A549 (cell line): ENCODE data around the gene NGF. TPM values are rescaled to one million over a fixed set of nuclear protein-coding genes. Genes with fewer than 3 reads are reported as not detected.

ENCODE experiments used
- ATAC-seq, 2 experiments: fragments of 200-7000 bp in 1 of 2; fragments of >200 bp in 1 of 2; cut with Nextera tagmentation in 1 of 2; cut with Tn5 transposase in 1 of 2; 3 replicates each; pipeline versions ENCODE4 v1.8.0 to v1.9.1; 2018 to 2020; ENCODE audit warnings: mild to moderate bottlenecking in 1 of 2, moderate library complexity in 1 of 2
- CTCF ChIA-PET: fragments of 300-600 bp; sonication (Branson Sonifier 250); formaldehyde crosslinking; extraction: SDS; loops from one replicate; lab custom pipeline; 2021; ENCODE audit warnings: antibody characterized with exemption, inconsistent platforms; lab: Yijun Ruan, JAX
- POLR2A ChIA-PET: fragments of 350-600 bp; formaldehyde crosslinking; extraction: SDS; loops from one replicate; lab custom pipeline; 2021; ENCODE audit warnings: antibody characterized with exemption, inconsistent platforms; lab: Yijun Ruan, JAX
- DNase-seq, 2 experiments: peaks; one replicate each; pipeline versions ENCODE4 v3.0.0 to v3.0.0-alpha.2; 2011 to 2016; ENCODE audit warnings: low read depth in 1 of 2, low spot score in 1 of 2
- FAIRE-seq: peaks from 2 replicates; lab custom pipeline; 2011; peaks lifted over from hg19 to GRCh38; lab: Jason Lieb, UNC
- H3K27ac ChIP-seq, 2 experiments: fragments of >200 bp; sonication (Bioruptor Twin); formaldehyde crosslinking; 3 replicates each; pipeline ENCODE4 v1.5.1; 2016 to 2017
- H3K4me1 ChIP-seq: fragments of >200 bp; sonication (Bioruptor Twin); formaldehyde crosslinking; 3 replicates; pipeline ENCODE4 v1.6.1; 2016
- H3K4me2 ChIP-seq: fragments of >200 bp; sonication (Bioruptor Twin); formaldehyde crosslinking; 3 replicates; pipeline ENCODE4 v1.6.1; 2016
- H3K4me3 ChIP-seq: fragments of >200 bp; sonication (Bioruptor Twin); formaldehyde crosslinking; 3 replicates; pipeline ENCODE4 v1.5.1; 2016
- H3K9me3 ChIP-seq: fragments of >200 bp; sonication (Bioruptor Twin); formaldehyde crosslinking; 3 replicates; pipeline ENCODE4 v1.6.1; 2016
- BCL3 ChIP-seq: fragments of >200 bp; sonication (Bioruptor Twin); formaldehyde crosslinking; IDR thresholded peaks from 3 replicates; pipeline ENCODE4 v1.6.1; 2016
- CBX2 ChIP-seq: fragments of 200-600 bp; sonication (generic); IDR thresholded peaks from 2 replicates; pipeline ENCODE4 v1.6.1; 2016; ENCODE audit warnings: low read depth, mild to moderate bottlenecking, borderline replicate concordance
- CEBPB ChIP-seq, 2 experiments: fragments of >200 bp in 1 of 2; sonication (Bioruptor Twin) in 1 of 2; formaldehyde crosslinking in 1 of 2; IDR thresholded peaks; 2 replicates each; pipeline ENCODE4 v1.6.1; 2012 to 2016
- CHD2 ChIP-seq: fragments of 150-350 bp; IDR thresholded peaks from 2 replicates; pipeline ENCODE4 v1.6.1; 2014; ENCODE audit warnings: low read length; ENCODE audit not compliant: partially characterized antibody
- CTCF ChIP-seq: fragments of >200 bp; sonication (Bioruptor Twin); formaldehyde crosslinking; IDR thresholded peaks from 3 replicates; pipeline ENCODE4 v1.5.1; 2016
- EHMT2 ChIP-seq: fragments of 200-600 bp; sonication (generic); IDR thresholded peaks from 2 replicates; pipeline ENCODE4 v1.6.1; 2016; ENCODE audit warnings: antibody characterized with exemption, low read depth, mild to moderate bottlenecking, moderate library complexity
- EP300 ChIP-seq, 2 experiments: fragments of >200 bp; sonication (Bioruptor Twin); formaldehyde crosslinking; IDR thresholded peaks; 2 replicates in 1 of 2; 3 replicates in 1 of 2; pipeline ENCODE4 v1.6.1; 2016 to 2017
- FOSL2 ChIP-seq, 2 experiments: fragments of 450-650 bp in 1 of 2; fragments of >200 bp in 1 of 2; sonication (Bioruptor Twin) in 1 of 2; formaldehyde crosslinking; IDR thresholded peaks; 2 replicates each; pipeline versions ENCODE4 v1.5.0 to v1.6.1; 2016 to 2020; ENCODE audit warnings: mild to moderate bottlenecking in 1 of 2, moderate library complexity in 1 of 2
- GATA3 ChIP-seq: IDR thresholded peaks from 2 replicates; pipeline ENCODE4 v1.6.1; 2012; ENCODE audit warnings: borderline replicate concordance
- HES2 ChIP-seq: fragments of >200 bp; sonication (Bioruptor Twin); formaldehyde crosslinking; IDR thresholded peaks from 2 replicates; pipeline ENCODE4 v1.6.1; 2016
- HEYL ChIP-seq: fragments of 250-450 bp; sonication (Bioruptor Pico); IDR thresholded peaks from 2 replicates; pipeline ENCODE4 v1.8.0; 2021; ENCODE audit warnings: mild to moderate bottlenecking, moderate library complexity
- HMGXB4 ChIP-seq: fragments of 250-450 bp; sonication (Bioruptor Pico); IDR thresholded peaks from 2 replicates; pipeline ENCODE4 v1.5.0; 2021; ENCODE audit warnings: mild to moderate bottlenecking, moderate library complexity, borderline replicate concordance
- HOXA7 ChIP-seq: fragments of 250-450 bp; sonication (Bioruptor Pico); IDR thresholded peaks from 2 replicates; pipeline ENCODE4 v1.5.0; 2020; ENCODE audit warnings: mild to moderate bottlenecking, moderate library complexity
- HOXB13 ChIP-seq: fragments of 250-450 bp; sonication (Bioruptor Pico); IDR thresholded peaks from 2 replicates; pipeline ENCODE4 v1.5.0; 2020; ENCODE audit warnings: low read depth, mild to moderate bottlenecking, moderate library complexity
- HOXB5 ChIP-seq: fragments of 250-450 bp; sonication (Bioruptor Pico); IDR thresholded peaks from 2 replicates; pipeline ENCODE4 v1.5.0; 2020; ENCODE audit warnings: mild to moderate bottlenecking, moderate library complexity
- KDM1A ChIP-seq: fragments of 200-600 bp; sonication (generic); IDR thresholded peaks from 2 replicates; pipeline ENCODE4 v1.6.1; 2016; ENCODE audit warnings: low read depth, mild to moderate bottlenecking
- KDM5A ChIP-seq: fragments of 200-600 bp; sonication (generic); IDR thresholded peaks from 2 replicates; pipeline ENCODE4 v1.6.1; 2016; ENCODE audit warnings: antibody characterized with exemption, mild to moderate bottlenecking
- MAX ChIP-seq: IDR thresholded peaks from 2 replicates; pipeline ENCODE4 v1.6.1; 2012
- NFE2L2 ChIP-seq: fragments of 150-350 bp; conservative IDR thresholded peaks from 2 replicates; pipeline ENCODE4 v1.6.1; 2014; ENCODE audit warnings: low read length
- NPAS2 ChIP-seq: fragments of 250-450 bp; sonication (Bioruptor Pico); IDR thresholded peaks from 2 replicates; pipeline ENCODE4 v1.8.0; 2022; ENCODE audit warnings: mild to moderate bottlenecking, moderate library complexity, borderline replicate concordance
- POLR2A ChIP-seq: IDR thresholded peaks from 2 replicates; pipeline ENCODE4 v1.6.1; 2012; ENCODE audit warnings: mild to moderate bottlenecking, low read length
- POLR2AphosphoS2 ChIP-seq: conservative IDR thresholded peaks from 2 replicates; pipeline ENCODE4 v1.6.1; 2012; ENCODE audit warnings: low read length, improper control_type of control experiment, inconsistent platforms
- SREBF2 ChIP-seq: fragments of 450-650 bp; IDR thresholded peaks from 2 replicates; pipeline ENCODE4 v1.6.1; 2014; ENCODE audit warnings: mild to moderate bottlenecking, moderate library complexity
- TFCP2L1 ChIP-seq: fragments of 250-450 bp; sonication (Bioruptor Pico); IDR thresholded peaks from 2 replicates; pipeline ENCODE4 v1.5.0; 2021; ENCODE audit warnings: mild to moderate bottlenecking
- ZC3H11A ChIP-seq: fragments of 450-650 bp; IDR thresholded peaks from 2 replicates; pipeline ENCODE4 v1.6.1; 2014; ENCODE audit warnings: antibody characterized with exemption, mild to moderate bottlenecking
- ZFP36 ChIP-seq: fragments of 450-650 bp; IDR thresholded peaks from 2 replicates; pipeline ENCODE4 v1.6.1; 2014; ENCODE audit warnings: borderline replicate concordance; ENCODE audit not compliant: partially characterized antibody
- ZSCAN20 ChIP-seq: fragments of 250-450 bp; sonication (Bioruptor Pico); IDR thresholded peaks from 2 replicates; pipeline ENCODE4 v1.8.0; 2022; ENCODE audit warnings: mild to moderate bottlenecking, moderate library complexity
- WGBS: methylation state at CpG from one replicate; pipeline ENCODE4 v1.1.6; 2017; ENCODE audit errors: missing lambda C conversion rate; 5-methylcytosine and 5-hydroxymethylcytosine counted together
- polyA plus RNA-seq, 4 experiments: library from polyadenylated mRNA; depleted of rRNA in 3 of 4; stranded (reverse); fragments of >200 nt; fragmentation: RNase III in 1 of 4; extraction: RNeasy Plus Mini Kit Qiagen cat#74134 plus additional on column Dnase treatment in 1 of 4; gene quantifications; 2 replicates in 3 of 4; 3 replicates in 1 of 4; pipeline ENCODE4 v1.2.3, GENCODE V29; 2011 to 2017

Gene NGF
- polyA plus RNA-seq, 2 of the 4 experiments (the other 2 are of a cell fraction), result 0.71 to 1.6 TPM

- ATAC-seq, result no peak
- FAIRE-seq, result no peak
- Histone ChIP-seq H3K9me3 (no peaks in the 10 kb centered on the region), H3K4me3 (no peak overlapping the region), H3K27ac (no peak overlapping the region), H3K4me2 (no peak overlapping the region), H3K4me1 (no peaks in the 10 kb centered on the region)
- TF ChIP-seq POLR2AphosphoS2 (no peak), KDM1A (no peak), CHD2 (no peak), NFE2L2 (no peak), NPAS2 (no peak), HEYL (CRISPR knock-in tag) (no peak), CTCF (no peak), HES2 (no peak), BCL3 (no peak), POLR2A (no peak), ZFP36 (no peak), FOSL2 (IDR thresholded peaks at IDR 0.05) (no peak), FOSL2 (CRISPR knock-in tag; IDR thresholded peaks at IDR 0.05) (no peak)
- POLR2A ChIA-PET, result no interaction called here
- WGBS, result 81% methylated on average over 8 of the region's 11 CpGs
- CTCF ChIA-PET, result no interaction called here
- no peak for DNase-seq
These were observed 55.2 kb downstream of the NGF start for GRCh38 chr1:115282807-115283208.

- Histone ChIP-seq H3K4me3 (no peak overlapping the region), H3K9me3 (0 out of 3 replicates have a peak, but pooled peaks cover 9% of the 10 kb centered on the region), H3K4me1 (no peaks in the 10 kb centered on the region), H3K4me2 (no peak overlapping the region), H3K27ac (no peak overlapping the region)
- ChIA-PET POLR2A (no interaction called here), CTCF (interaction anchor here (1.5 kb wide), 1 partner anchor 169 kb away, joined by 3 read pairs; no protein-coding TSS in a partner anchor)
- WGBS, result 78% methylated on average over 2 of the region's 2 CpGs
- no peak for FAIRE-seq
- TF ChIP-seq HMGXB4 (CRISPR knock-in tag), result no peak
- no peak for TF ChIP-seq HEYL (CRISPR knock-in tag)
- TF ChIP-seq KDM5A, result no peak
- TF ChIP-seq POLR2AphosphoS2, result no peak
- no peak for TF ChIP-seq NPAS2
- TF ChIP-seq SREBF2, result no peak
- no peak for TF ChIP-seq ZC3H11A
- TF ChIP-seq EHMT2, result no peak
- no peak for TF ChIP-seq CTCF
- TF ChIP-seq HOXB5 (CRISPR knock-in tag), result no peak
- no peak for TF ChIP-seq BCL3
- no peak for TF ChIP-seq HOXB13
- no peak for TF ChIP-seq GATA3
- no peak for TF ChIP-seq ZSCAN20 (CRISPR knock-in tag)
- TF ChIP-seq EP300 (IDR thresholded peaks at IDR 0.05), result no peak
- TF ChIP-seq TFCP2L1, result no peak
- no peak for TF ChIP-seq HOXA7 (CRISPR knock-in tag)
- TF ChIP-seq MAX, result no peak
- TF ChIP-seq CEBPB (IDR thresholded peaks at IDR 0.05), result no peak
- no peak for TF ChIP-seq CBX2
- no peak for ATAC-seq
- no peak for DNase-seq
These were observed 56.9 kb downstream of the NGF start for GRCh38 chr1:115281143-115281542.
